DND-41 (cell line): ENCODE data around the gene PEX12.
"Not testable (repeated sequence)": the region's sequence is repeated elsewhere in the genome, so short reads cannot be mapped to it uniquely, and the experiment has no call there.

Experiments
- ATAC-seq: fragments of 200-7000 bp; cut with Tn5 transposase; 3 replicates; pipeline ENCODE4 v1.9.1; 2021; ENCODE audit warnings: low read depth; ENCODE audit not compliant: insufficient read depth
- DNase-seq: peaks from one replicate; pipeline ENCODE4 v3.0.0-alpha.2; 2020
- H2AFZ ChIP-seq: 2 replicates; pipeline ENCODE4 v1.6.0; 2012; ENCODE audit warnings: low read depth, low read length
- H3K27ac ChIP-seq: 2 replicates; pipeline ENCODE4 v1.5.1; 2012; ENCODE audit warnings: low read length, inconsistent platforms
- H3K27me3 ChIP-seq: fragments of 200-600 bp; sonication (generic); 2 replicates; pipeline ENCODE4 v1.6.0; 2012; ENCODE audit warnings: low read length, mild to moderate bottlenecking, inconsistent platforms; ENCODE audit not compliant: insufficient read depth, poor library complexity
- H3K36me3 ChIP-seq: 2 replicates; pipeline ENCODE4 v1.5.1; 2012; ENCODE audit warnings: low read length, inconsistent platforms; ENCODE audit not compliant: insufficient read depth
- H3K4me1 ChIP-seq: 2 replicates; pipeline ENCODE4 v1.5.1; 2012; ENCODE audit warnings: mild to moderate bottlenecking, low read length; ENCODE audit not compliant: insufficient read depth
- H3K4me2 ChIP-seq: 2 replicates; pipeline ENCODE4 v1.6.0; 2012; ENCODE audit warnings: mild to moderate bottlenecking, moderate library complexity, low read length, inconsistent platforms; ENCODE audit not compliant: insufficient read depth
- H3K4me3 ChIP-seq, 2 experiments: fragments of 200-600 bp in 1 of 2; shearing (Covaris generic) in 1 of 2; 2 replicates each; pipeline ENCODE4 v1.5.1; 2012 to 2016; ENCODE audit warnings: inconsistent platforms in 2 of 2, low read length in 2 of 2, mild to moderate bottlenecking in 2 of 2, low read depth in 1 of 2, moderate library complexity in 1 of 2
- H3K79me2 ChIP-seq: 2 replicates; pipeline ENCODE4 v1.6.0; 2012; ENCODE audit warnings: low read length, inconsistent platforms; ENCODE audit not compliant: insufficient read depth
- H3K9ac ChIP-seq: 2 replicates; pipeline ENCODE4 v1.6.0; 2012; ENCODE audit warnings: low read depth, mild to moderate bottlenecking, inconsistent platforms, low read length, moderate library complexity
- H3K9me3 ChIP-seq: 2 replicates; pipeline ENCODE4 v1.5.1; 2012; ENCODE audit warnings: low read length, moderate library complexity, mild to moderate bottlenecking, inconsistent platforms; ENCODE audit not compliant: insufficient read depth, severe bottlenecking
- H4K20me1 ChIP-seq: 2 replicates; pipeline ENCODE4 v1.6.0; 2012; ENCODE audit warnings: low read length; ENCODE audit not compliant: insufficient read depth
- EZH2 ChIP-seq: IDR thresholded peaks from 3 replicates; pipeline ENCODE4 v1.6.1; 2012; ENCODE audit warnings: borderline replicate concordance, low read depth, mild to moderate bottlenecking, moderate library complexity, low read length, inconsistent platforms; ENCODE audit not compliant: severe bottlenecking
- TF ChIP-seq, protein P1 (sequence below): IDR thresholded peaks from 2 replicates; pipeline ENCODE4 v1.5.1; 2012; ENCODE audit warnings: borderline replicate concordance, low read length, moderate library complexity, mild to moderate bottlenecking; ENCODE audit not compliant: poor library complexity, severe bottlenecking; ENCODE audit errors: extremely low read depth

The PEX12 gene

GRCh38 chr17:35612924-35613521 is 34.7 kb upstream of the PEX12 start:
- no peak for TF ChIP-seq EZH2
- TF ChIP-seq, protein P1, sequence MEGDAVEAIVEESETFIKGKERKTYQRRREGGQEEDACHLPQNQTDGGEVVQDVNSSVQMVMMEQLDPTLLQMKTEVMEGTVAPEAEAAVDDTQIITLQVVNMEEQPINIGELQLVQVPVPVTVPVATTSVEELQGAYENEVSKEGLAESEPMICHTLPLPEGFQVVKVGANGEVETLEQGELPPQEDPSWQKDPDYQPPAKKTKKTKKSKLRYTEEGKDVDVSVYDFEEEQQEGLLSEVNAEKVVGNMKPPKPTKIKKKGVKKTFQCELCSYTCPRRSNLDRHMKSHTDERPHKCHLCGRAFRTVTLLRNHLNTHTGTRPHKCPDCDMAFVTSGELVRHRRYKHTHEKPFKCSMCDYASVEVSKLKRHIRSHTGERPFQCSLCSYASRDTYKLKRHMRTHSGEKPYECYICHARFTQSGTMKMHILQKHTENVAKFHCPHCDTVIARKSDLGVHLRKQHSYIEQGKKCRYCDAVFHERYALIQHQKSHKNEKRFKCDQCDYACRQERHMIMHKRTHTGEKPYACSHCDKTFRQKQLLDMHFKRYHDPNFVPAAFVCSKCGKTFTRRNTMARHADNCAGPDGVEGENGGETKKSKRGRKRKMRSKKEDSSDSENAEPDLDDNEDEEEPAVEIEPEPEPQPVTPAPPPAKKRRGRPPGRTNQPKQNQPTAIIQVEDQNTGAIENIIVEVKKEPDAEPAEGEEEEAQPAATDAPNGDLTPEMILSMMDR, result peak; percentile 67
- H3K27me3 ChIP-seq, result no peaks in the 10 kb centered on the region
- H3K36me3 ChIP-seq, result peaks cover 76% of the 10 kb centered on the region
- no peak overlapping the region for H2AFZ ChIP-seq
- DNase-seq (peak; percentile 49), ATAC-seq (peak; percentile 59; the same call in 2 of the 3 replicates)
- H3K9me3 ChIP-seq, result no peaks in the 10 kb centered on the region
- no peak overlapping the region for H3K4me3 ChIP-seq
- no peak overlapping the region for H3K9ac ChIP-seq
- H3K27ac ChIP-seq, result no peak overlapping the region
- H3K4me2 ChIP-seq, result no peak overlapping the region
- H3K4me1 ChIP-seq, result no peaks in the 10 kb centered on the region
- no peaks in the 10 kb centered on the region; the same call in 1 of the 2 replicates for H3K79me2 ChIP-seq
- H4K20me1 ChIP-seq, result no peaks in the 10 kb centered on the region; the same call in 1 of the 2 replicates

- not testable (repeated sequence) for H3K4me2 ChIP-seq, H3K4me1 ChIP-seq, H3K27me3 ChIP-seq, H3K79me2 ChIP-seq, H3K27ac ChIP-seq, H3K4me3 ChIP-seq, H3K9me3 ChIP-seq, H2AFZ ChIP-seq, ATAC-seq, DNase-seq, H4K20me1 ChIP-seq, H3K9ac ChIP-seq
- H3K36me3 ChIP-seq, result peaks cover 82% of the 10 kb centered on the region
These were observed 32.4 kb upstream of the PEX12 start for GRCh38 chr17:35610746-35611145.

DNA sequence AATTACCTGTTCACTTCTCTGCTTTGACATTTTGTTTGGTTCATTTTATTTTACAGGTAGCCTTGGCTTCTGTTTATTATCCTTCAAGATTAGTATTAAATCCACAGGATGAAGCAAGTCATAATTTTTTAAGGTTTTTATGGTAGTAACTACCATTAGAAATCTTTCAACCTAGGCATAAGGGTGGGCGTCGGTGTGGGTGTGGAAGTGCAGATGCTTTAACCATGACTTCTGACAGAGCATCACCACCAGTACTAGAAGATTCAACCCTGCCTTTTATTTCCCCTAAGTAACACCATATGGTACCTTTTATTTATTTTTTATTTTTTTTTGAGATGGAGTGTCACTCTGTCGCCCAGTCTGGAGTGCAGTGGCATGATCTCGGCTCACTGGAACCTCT is 31.5 kb upstream of the PEX12 start:
- Histone ChIP-seq H3K4me3 (no peak overlapping the region), H3K4me2 (no peak overlapping the region), H3K79me2 (no peaks in the 10 kb centered on the region), H3K36me3 (peaks cover 83% of the 10 kb centered on the region), H2AFZ (no peak overlapping the region), H3K4me1 (no peaks in the 10 kb centered on the region), H3K9ac (no peak overlapping the region), H3K27me3 (no peaks in the 10 kb centered on the region), H4K20me1 (no peaks in the 10 kb centered on the region), H3K27ac (no peak overlapping the region), H3K9me3 (no peaks in the 10 kb centered on the region)
- ATAC-seq, result no peak
- TF ChIP-seq, protein P1, result no peak
- no peak for TF ChIP-seq EZH2
- DNase-seq, result no peak

GRCh38 chr17:35607239-35607847 is 29.0 kb upstream of the PEX12 start:
- Histone ChIP-seq H2AFZ (no peak overlapping the region), H4K20me1 (no peaks in the 10 kb centered on the region), H3K4me3 (no peak overlapping the region), H3K27ac (no peak overlapping the region), H3K79me2 (no peaks in the 10 kb centered on the region), H3K36me3 (peaks cover 74% of the 10 kb centered on the region), H3K27me3 (no peaks in the 10 kb centered on the region), H3K4me2 (no peak overlapping the region), H3K9me3 (no peaks in the 10 kb centered on the region), H3K9ac (no peak overlapping the region), H3K4me1 (no peaks in the 10 kb centered on the region)
- no peak for ATAC-seq
- TF ChIP-seq, protein P1, result no peak
- TF ChIP-seq EZH2, result no peak
- no peak for DNase-seq
